Fibroblast of villous mesenchyme (primary cell): ENCODE results near the gene SPESP1. TPM values are rescaled to one million over a fixed set of nuclear protein-coding genes. Genes with fewer than 3 reads are reported as not detected.
"Not testable (repeated sequence)": the region's sequence is repeated elsewhere in the genome, so short reads cannot be mapped to it uniquely, and the experiment has no call there.

Experiments used
- DNase-seq: peaks from one replicate; pipeline ENCODE4 v3.0.0-alpha.2; 2010; ENCODE audit warnings: low read depth
- H3K4me3 ChIP-seq: 2 replicates; pipeline ENCODE4 v1.5.1; 2011; ENCODE audit warnings: low read depth, mild to moderate bottlenecking, low read length
- CTCF ChIP-seq: IDR thresholded peaks from 2 replicates; pipeline ENCODE4 v1.5.1; 2012; ENCODE audit warnings: low read depth, mild to moderate bottlenecking, low read length; ENCODE audit not compliant: insufficient read depth
- total RNA-seq: library from RNA; depleted of rRNA; stranded (reverse); fragments of >200 nt; gene quantifications from 2 replicates; pipeline ENCODE4 v1.2.3, GENCODE V29; 2012

The SPESP1 gene
- total RNA-seq, 1 donor = 3.0 TPM

DNA sequence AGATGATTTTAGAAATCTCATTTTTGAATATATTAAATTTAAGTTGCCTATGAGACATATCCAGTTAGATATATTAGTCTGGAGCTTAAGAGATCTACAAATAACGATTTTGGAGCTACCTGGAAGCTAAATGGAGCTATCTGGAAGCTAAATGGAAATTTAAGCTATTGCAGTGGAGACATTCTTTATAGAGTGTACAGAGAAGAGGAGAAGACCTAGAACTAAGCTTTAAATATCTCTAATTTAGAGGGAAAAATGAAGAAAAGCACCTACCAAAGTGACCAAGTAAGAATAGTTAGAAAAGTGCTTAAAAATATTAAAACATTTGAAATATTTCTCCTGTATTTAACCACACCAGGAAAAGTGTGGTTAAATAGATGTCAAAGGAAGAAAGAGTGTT, 28.3 kb downstream of the SPESP1 start:
- no peak for DNase-seq
- TF ChIP-seq CTCF = no peak
- no peak overlapping the region for H3K4me3 ChIP-seq

DNA sequence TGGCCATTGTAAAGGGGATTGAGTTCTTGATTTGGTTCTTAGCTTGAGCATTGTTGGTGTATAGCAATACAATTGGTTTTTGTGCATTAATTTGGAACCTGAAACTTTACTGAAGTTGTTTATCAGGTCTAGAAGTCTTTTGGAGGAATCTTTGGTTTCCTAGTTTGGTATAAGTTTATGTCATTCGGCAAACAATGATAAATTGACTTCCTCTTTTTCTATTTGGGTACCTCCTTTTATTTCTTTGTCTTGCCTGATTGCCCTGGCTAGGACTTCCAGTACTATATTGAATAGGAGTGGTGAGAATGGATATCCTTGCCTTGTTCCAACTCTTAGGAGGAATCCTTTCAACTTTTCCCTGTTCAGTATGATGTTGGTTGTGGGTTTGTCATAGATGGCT, 32.1 kb downstream of the SPESP1 start:
- no peak for DNase-seq
- no peak for TF ChIP-seq CTCF
- H3K4me3 ChIP-seq = no peak overlapping the region

DNA sequence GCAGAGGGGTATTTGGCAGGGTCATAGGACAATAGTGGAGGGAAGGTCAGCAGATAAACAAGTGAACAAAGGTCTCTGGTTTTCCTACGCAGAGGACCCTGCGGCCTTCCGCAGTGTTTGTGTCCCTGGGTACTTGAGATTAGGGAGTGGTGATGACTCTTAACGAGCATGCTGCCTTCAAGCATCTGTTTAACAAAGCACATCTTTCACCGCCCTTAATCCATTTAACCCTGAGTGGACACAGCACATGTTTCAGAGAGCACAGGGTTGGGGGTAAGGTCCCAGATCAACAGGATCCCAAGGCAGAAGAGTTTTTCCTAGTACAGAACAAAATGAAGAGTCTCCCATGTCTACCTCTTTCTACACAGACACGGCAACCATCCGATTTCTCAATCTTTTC, 33.4 kb downstream of the SPESP1 start:
- H3K4me3 ChIP-seq, DNase-seq: not testable (repeated sequence)

DNA sequence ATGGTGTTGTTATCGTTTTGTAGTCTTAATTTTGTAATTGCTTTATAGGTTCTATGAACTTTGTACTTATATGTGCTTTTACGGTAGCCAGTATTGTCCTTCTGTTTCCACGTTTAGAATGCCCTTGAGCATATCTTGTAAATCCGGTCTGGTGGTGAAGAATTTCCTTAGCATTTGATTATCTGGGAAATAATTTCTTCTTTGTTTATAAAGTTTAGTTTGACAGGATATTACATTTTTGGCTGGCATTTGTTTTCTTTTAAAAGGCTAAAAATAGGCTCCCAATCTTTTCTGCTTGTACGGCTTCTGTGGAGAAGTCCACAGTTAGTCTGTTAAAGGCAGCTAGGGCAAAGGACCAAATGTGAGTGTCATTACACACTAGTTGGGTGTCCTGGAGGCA, 36.7 kb downstream of the SPESP1 start:
- DNase-seq = no peak
- no peak overlapping the region for H3K4me3 ChIP-seq
- TF ChIP-seq CTCF = no peak

GRCh38 chr15:68967948-68968347, 37.6 kb downstream of the SPESP1 start:
- no peak overlapping the region for H3K4me3 ChIP-seq
- no peak for DNase-seq
- TF ChIP-seq CTCF = no peak

- H3K4me3 ChIP-seq = no peak overlapping the region
- DNase-seq = no peak
- no peak for TF ChIP-seq CTCF
Measured at GRCh38 chr15:68969298-68969697, 39.0 kb downstream of the SPESP1 start.

- no peak overlapping the region for H3K4me3 ChIP-seq
- no peak for TF ChIP-seq CTCF
- no peak for DNase-seq
Measured at GRCh38 chr15:68972201-68973065, 42.1 kb downstream of the SPESP1 start.

DNA sequence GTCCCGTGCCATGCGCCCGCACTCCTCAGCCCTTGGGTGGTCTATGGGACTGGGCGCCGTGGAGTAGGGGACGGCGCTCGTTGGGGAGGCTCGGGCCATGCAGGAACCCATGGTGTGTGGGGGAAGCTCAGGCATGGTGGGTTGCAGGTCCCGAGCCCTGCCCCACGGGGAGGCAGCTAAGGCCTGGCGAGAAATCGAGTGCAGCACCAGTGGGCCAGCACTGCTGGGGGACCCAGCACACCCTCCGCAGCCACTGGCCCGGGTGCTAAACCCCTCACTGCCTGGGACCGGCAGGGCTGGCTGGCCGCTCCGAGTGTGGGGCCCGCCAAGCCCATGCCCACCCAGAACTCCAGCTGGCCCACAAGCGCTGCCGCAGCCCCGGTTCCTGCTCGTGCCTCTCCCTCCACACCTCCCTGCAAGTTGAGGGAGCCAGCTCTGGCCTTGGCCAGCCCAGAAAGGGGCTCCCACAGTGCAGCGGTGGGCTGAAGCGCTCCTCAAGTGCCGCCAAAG, 45.4 kb downstream of the SPESP1 start:
- not testable (repeated sequence) for DNase-seq, H3K4me3 ChIP-seq

- DNase-seq = not testable (repeated sequence)
Measured at GRCh38 chr15:68977426-68977825, 47.1 kb downstream of the SPESP1 start.

More at GRCh38 chr15:68977426-68977825, 47.1 kb downstream of the SPESP1 start:
- H3K4me3 ChIP-seq = not testable (repeated sequence)
